SJSA1 (cell line): ENCODE measurements around the gene ANAPC2. TPM values are rescaled to one million over a fixed set of nuclear protein-coding genes. Genes with fewer than 3 reads are reported as not detected.

Experiments
- DNase-seq, 2 experiments: peaks; one replicate each; pipeline ENCODE4 v3.0.0-alpha.2; 2015 to 2020; ENCODE audit warnings: low spot score in 2 of 2, low read depth in 1 of 2
- H3K27ac ChIP-seq: fragments of 250-450 bp; sonication (Bioruptor Pico); 2 replicates; pipeline ENCODE4 v1.5.1; 2020; ENCODE audit warnings: mild to moderate bottlenecking, moderate library complexity
- H3K27me3 ChIP-seq: fragments of 250-450 bp; sonication (Bioruptor Pico); replicated peaks from 2 replicates; pipeline ENCODE4 v1.5.1; 2020; ENCODE audit warnings: mild to moderate bottlenecking, moderate library complexity
- H3K36me3 ChIP-seq: fragments of 250-450 bp; sonication (Bioruptor Pico); 2 replicates; pipeline ENCODE4 v1.5.1; 2020; ENCODE audit warnings: mild to moderate bottlenecking
- H3K4me1 ChIP-seq: fragments of 250-450 bp; sonication (Bioruptor Pico); replicated peaks from 2 replicates; pipeline ENCODE4 v1.6.1; 2021; ENCODE audit warnings: mild to moderate bottlenecking
- H3K4me3 ChIP-seq: fragments of 250-450 bp; sonication (Bioruptor Pico); 2 replicates; pipeline ENCODE4 v1.5.1; 2020; ENCODE audit warnings: mild to moderate bottlenecking
- H3K9me3 ChIP-seq: fragments of 250-450 bp; sonication (Bioruptor Pico); replicated peaks from 2 replicates; pipeline ENCODE4 v1.5.1; 2020; ENCODE audit warnings: mild to moderate bottlenecking
- total RNA-seq: library from RNA; depleted of rRNA; stranded (reverse); fragments of >200 nt; shearing (Covaris generic); gene quantifications from 2 replicates; pipeline ENCODE4 v1.2.3, GENCODE V29; 2014; rRNA removed

Gene ANAPC2
- total RNA-seq, 1 experiment from 2014 or later: 13.7 TPM

- Histone ChIP-seq H3K27ac (no peak overlapping the region), H3K9me3 (0 out of 2 replicates have a peak, but pooled peaks cover 5% of the 10 kb centered on the region), H3K4me1 (peaks cover 14% of the 10 kb centered on the region), H3K27me3 (0 out of 2 replicates have a peak, but pooled peaks cover 7% of the 10 kb centered on the region), H3K4me3 (peak overlapping the region; percentile 58), H3K36me3 (no peaks in the 10 kb centered on the region)
- DNase-seq: peak in 1 of 2 experiments; percentile 38
Observed at GRCh38 chr9:137130176-137130755, 58.1 kb downstream of the ANAPC2 start.

GRCh38 chr9:137129456-137130175 lies 58.7 kb downstream of the ANAPC2 start:
- peaks cover 14% of the 10 kb centered on the region for H3K4me1 ChIP-seq
- no peak overlapping the region for H3K27ac ChIP-seq
- peak overlapping the region; percentile 58 for H3K4me3 ChIP-seq
- peak; percentile 74 to 80 for DNase-seq
- 0 out of 2 replicates have a peak, but pooled peaks cover 3% of the 10 kb centered on the region for H3K27me3 ChIP-seq
- no peaks in the 10 kb centered on the region for H3K36me3 ChIP-seq
- H3K9me3 ChIP-seq: 0 out of 2 replicates have a peak, but pooled peaks cover 5% of the 10 kb centered on the region

GRCh38 chr9:137128862-137129455 lies 59.4 kb downstream of the ANAPC2 start:
- Histone ChIP-seq H3K4me3 (peak overlapping the region; percentile 58), H3K36me3 (no peaks in the 10 kb centered on the region), H3K9me3 (0 out of 2 replicates have a peak, but pooled peaks cover 5% of the 10 kb centered on the region), H3K27ac (no peak overlapping the region), H3K4me1 (peaks cover 14% of the 10 kb centered on the region), H3K27me3 (0 out of 2 replicates have a peak, but pooled peaks cover 3% of the 10 kb centered on the region)
- DNase-seq: no peak

- peak in 1 of 2 experiments; percentile 39 for DNase-seq
- Histone ChIP-seq H3K27me3 (0 out of 2 replicates have a peak, but pooled peaks cover 3% of the 10 kb centered on the region), H3K9me3 (0 out of 2 replicates have a peak, but pooled peaks cover 5% of the 10 kb centered on the region), H3K4me1 (peaks cover 14% of the 10 kb centered on the region), H3K4me3 (no peak overlapping the region; the same call in 1 of the 2 replicates), H3K36me3 (no peaks in the 10 kb centered on the region), H3K27ac (no peak overlapping the region)
Observed at GRCh38 chr9:137128158-137128861, 60.0 kb downstream of the ANAPC2 start.

GRCh38 chr9:137127301-137128157 lies 60.8 kb downstream of the ANAPC2 start:
- Histone ChIP-seq H3K4me1 (peaks cover 14% of the 10 kb centered on the region), H3K27ac (no peak overlapping the region), H3K27me3 (no peaks in the 10 kb centered on the region), H3K36me3 (no peaks in the 10 kb centered on the region), H3K4me3 (no peak overlapping the region), H3K9me3 (0 out of 2 replicates have a peak, but pooled peaks cover 5% of the 10 kb centered on the region)
- no peak for DNase-seq

- no peaks in the 10 kb centered on the region for H3K36me3 ChIP-seq
- no peak for DNase-seq
Observed at GRCh38 chr9:137126786-137127185, 61.6 kb downstream of the ANAPC2 start.

More at GRCh38 chr9:137126786-137127185, 61.6 kb downstream of the ANAPC2 start:
- 0 out of 2 replicates have a peak, but pooled peaks cover 5% of the 10 kb centered on the region for H3K9me3 ChIP-seq
- no peak overlapping the region for H3K27ac ChIP-seq
- no peak overlapping the region for H3K4me3 ChIP-seq
- H3K4me1 ChIP-seq: peaks cover 14% of the 10 kb centered on the region
- H3K27me3 ChIP-seq: no peaks in the 10 kb centered on the region

Other genes with a start within 250 kb of the ANAPC2 start
- 89.0 and 93.8 TPM in 2 replicates for gene FBXW5, start 243.8 kb downstream of the ANAPC2 start, total RNA-seq
- not detected in 2 replicates for gene C8G, start 243.3 kb downstream of the ANAPC2 start, total RNA-seq
- gene LCN12, start 236.3 kb downstream of the ANAPC2 start, total RNA-seq: not detected in 2 replicates
- gene PTGDS, start 211.1 kb downstream of the ANAPC2 start, total RNA-seq: not detected in 2 replicates
- not detected in 2 replicates for gene LCNL1, start 205.6 kb downstream of the ANAPC2 start, total RNA-seq
- gene PAXX, start 196.1 kb downstream of the ANAPC2 start, total RNA-seq: 14.5 and 15.1 TPM in 2 replicates
- gene CLIC3, start 192.0 kb downstream of the ANAPC2 start, total RNA-seq: 0.89 TPM in 1 of 2 replicates, not detected in the other
- 0.81 and 1.3 TPM in 2 replicates for gene ABCA2, start 160.3 kb downstream of the ANAPC2 start, total RNA-seq
- gene FUT7, start 156.5 kb downstream of the ANAPC2 start, total RNA-seq: not detected in 2 replicates
- not detected in 2 replicates for gene NPDC1, start 142.4 kb downstream of the ANAPC2 start, total RNA-seq
- gene ENTPD2, start 134.5 kb downstream of the ANAPC2 start, total RNA-seq: not detected in 2 replicates
- 21.5 and 24.9 TPM in 2 replicates for gene SAPCD2, start 118.0 kb downstream of the ANAPC2 start, total RNA-seq
- 3.4 and 5.6 TPM in 2 replicates for gene UAP1L1, start 111.0 kb downstream of the ANAPC2 start, total RNA-seq
- 51.8 and 64.4 TPM in 2 replicates for gene MAN1B1, start 101.6 kb downstream of the ANAPC2 start, total RNA-seq
- 5.1 and 6.4 TPM in 2 replicates for gene DPP7, start 73.8 kb downstream of the ANAPC2 start, total RNA-seq
- gene GRIN1, start 49.4 kb downstream of the ANAPC2 start, total RNA-seq: not detected in 2 replicates
- gene LRRC26, start 18.5 kb downstream of the ANAPC2 start, total RNA-seq: not detected in 2 replicates
- gene TMEM210, start 16.5 kb downstream of the ANAPC2 start, total RNA-seq: not detected in 2 replicates
- 94.2 and 177 TPM in 2 replicates for gene SSNA1, start 116 bp upstream of the ANAPC2 start, total RNA-seq
- 6.0 and 6.1 TPM in 2 replicates for gene TPRN, start 12.2 kb upstream of the ANAPC2 start, total RNA-seq
- 44.5 and 51.3 TPM in 2 replicates for gene TMEM203, start 17.1 kb upstream of the ANAPC2 start, total RNA-seq
- gene NDOR1, start 17.1 kb upstream of the ANAPC2 start, total RNA-seq: 5.2 and 6.5 TPM in 2 replicates
- gene RNF208, start 33.7 kb upstream of the ANAPC2 start, total RNA-seq: not detected in 2 replicates
- gene CYSRT1, start 36.6 kb upstream of the ANAPC2 start, total RNA-seq: 0.24 TPM in 1 of 2 replicates, not detected in the other
- gene RNF224, start 38.9 kb upstream of the ANAPC2 start, total RNA-seq: not detected in 2 replicates
- gene SLC34A3, start 42.3 kb upstream of the ANAPC2 start, total RNA-seq: not detected in 2 replicates
- gene TUBB4B, start 52.7 kb upstream of the ANAPC2 start, total RNA-seq: 229 and 232 TPM in 2 replicates
- gene STPG3, start 62.7 kb upstream of the ANAPC2 start, total RNA-seq: not detected in 2 replicates
- gene NELFB, start 66.8 kb upstream of the ANAPC2 start, total RNA-seq: 35.2 and 41.9 TPM in 2 replicates
- 9.7 and 10.9 TPM in 2 replicates for gene TOR4A, start 89.2 kb upstream of the ANAPC2 start, total RNA-seq
- gene NRARP, start 113.7 kb upstream of the ANAPC2 start, total RNA-seq: 0.97 and 1.2 TPM in 2 replicates
- 1.8 and 4.0 TPM in 2 replicates for gene EXD3, start 234.6 kb upstream of the ANAPC2 start, total RNA-seq
- gene NOXA1, start 234.8 kb upstream of the ANAPC2 start, total RNA-seq: not detected in 2 replicates